Stimulated activated naive B cell treated with anti-CD40 and anti-IgM and Interleukin-4, amounts not matched to agents 10 μg/mL and 1 μg/mL and 100 μg/mL, for 72 hours (primary cell): ENCODE measurements around the gene CST4.

Experiments
- ATAC-seq, 2 donors: fragments of 150-1000 bp; cut with Tn5 transposase; replicated peaks; 2 replicates each; pipeline ENCODE4 v1.10.0; 2021; ENCODE audit warnings: moderate library complexity in 1 of 2
- DNase-seq: peaks from one replicate; pipeline ENCODE4 v3.0.0; 2021
- H3K27ac Mint-ChIP-seq: one replicate; pipeline ENCODE4 v1.8.0; 2022; ENCODE audit warnings: mild to moderate bottlenecking, mixed read lengths
- H3K27me3 Mint-ChIP-seq, 2 donors: one replicate each; pipeline ENCODE4 v1.8.0; 2022; ENCODE audit warnings: mixed read lengths in 2 of 2
- H3K36me3 Mint-ChIP-seq, 2 donors: one replicate each; pipeline ENCODE4 v1.8.0; 2022; ENCODE audit warnings: mixed read lengths in 2 of 2, mild to moderate bottlenecking in 1 of 2
- H3K4me1 Mint-ChIP-seq, 2 donors: one replicate each; pipeline ENCODE4 v1.8.0; 2022; ENCODE audit warnings: mixed read lengths in 2 of 2, mild to moderate bottlenecking in 1 of 2
- H3K4me3 Mint-ChIP-seq, 2 donors: one replicate each; pipeline ENCODE4 v1.8.0; 2022; ENCODE audit warnings: mild to moderate bottlenecking in 2 of 2, mixed read lengths in 2 of 2, moderate library complexity in 1 of 2
- H3K9me3 Mint-ChIP-seq, 2 donors: one replicate each; pipeline ENCODE4 v1.8.0; 2022; ENCODE audit warnings: mixed read lengths in 2 of 2, mild to moderate bottlenecking in 1 of 2

The CST4 gene

DNA sequence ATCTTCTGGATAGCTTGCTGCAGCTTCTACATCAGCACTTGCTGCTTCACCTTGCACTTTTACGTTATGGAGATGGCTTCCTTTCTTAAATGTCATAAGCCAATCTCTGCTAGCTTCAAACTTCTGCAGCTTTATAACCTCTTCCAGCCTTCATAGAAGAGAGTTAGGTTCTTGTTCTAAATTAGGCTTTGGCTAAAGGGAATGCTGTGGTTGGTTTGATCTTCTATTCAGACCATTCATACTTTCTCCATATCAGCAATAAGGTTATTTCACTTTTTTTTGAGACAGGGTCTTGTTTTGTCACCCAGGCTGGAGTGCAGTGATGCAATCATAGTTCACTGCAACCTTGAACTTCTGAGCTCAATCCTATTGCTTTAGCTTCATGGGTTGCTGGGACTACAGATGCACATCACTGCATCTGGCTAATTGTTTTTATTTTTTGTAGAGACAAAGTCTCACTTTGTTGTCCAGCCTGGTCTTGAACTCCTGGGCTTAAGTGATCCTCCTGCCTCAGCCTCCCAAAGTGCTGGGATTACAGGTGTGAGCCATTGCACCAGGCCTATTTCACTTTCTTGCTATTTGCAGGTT lies 38.9 kb downstream of the CST4 start:
- Mint-ChIP-seq H3K27ac (no peak overlapping the region), H3K36me3 (no peaks in the 10 kb centered on the region), H3K4me1 (peaks cover 14 to 27% of the 10 kb centered on the region in 2 donors), H3K4me3 (no peak overlapping the region), H3K9me3 (peaks cover 0 to 1% of the 10 kb centered on the region in 2 donors), H3K27me3 (peaks cover 8 to 9% of the 10 kb centered on the region in 2 donors)
- ATAC-seq (no peak), DNase-seq (no peak)

DNA sequence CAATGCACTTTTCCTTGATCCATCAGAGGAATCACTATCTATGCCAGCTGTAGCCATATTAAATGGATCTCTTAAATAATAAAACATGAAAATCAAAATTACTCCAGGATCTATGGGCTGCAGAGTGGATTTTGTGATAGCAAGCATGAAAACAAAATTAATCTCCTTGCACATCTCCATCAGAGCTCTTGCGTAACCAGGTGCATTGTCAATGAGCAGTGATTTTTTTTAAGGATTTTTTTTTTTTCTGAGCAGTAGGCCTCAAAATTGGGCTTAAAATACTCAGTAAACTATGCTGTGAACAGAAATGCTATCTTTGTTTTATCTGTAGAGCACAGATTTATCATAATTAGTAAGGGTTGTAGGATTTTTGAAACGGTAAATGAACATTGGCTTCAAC lies 39.6 kb downstream of the CST4 start:
- H3K9me3 Mint-ChIP-seq, result peaks cover 0 to 1% of the 10 kb centered on the region in 2 donors
- ATAC-seq (no peak), DNase-seq (no peak)
- peaks cover 9 to 20% of the 10 kb centered on the region in 2 donors for H3K4me1 Mint-ChIP-seq
- no peak overlapping the region for H3K4me3 Mint-ChIP-seq
- H3K27ac Mint-ChIP-seq, result no peak overlapping the region
- H3K36me3 Mint-ChIP-seq, result no peaks in the 10 kb centered on the region
- H3K27me3 Mint-ChIP-seq, result peaks cover 6 to 9% of the 10 kb centered on the region in 2 donors

DNA sequence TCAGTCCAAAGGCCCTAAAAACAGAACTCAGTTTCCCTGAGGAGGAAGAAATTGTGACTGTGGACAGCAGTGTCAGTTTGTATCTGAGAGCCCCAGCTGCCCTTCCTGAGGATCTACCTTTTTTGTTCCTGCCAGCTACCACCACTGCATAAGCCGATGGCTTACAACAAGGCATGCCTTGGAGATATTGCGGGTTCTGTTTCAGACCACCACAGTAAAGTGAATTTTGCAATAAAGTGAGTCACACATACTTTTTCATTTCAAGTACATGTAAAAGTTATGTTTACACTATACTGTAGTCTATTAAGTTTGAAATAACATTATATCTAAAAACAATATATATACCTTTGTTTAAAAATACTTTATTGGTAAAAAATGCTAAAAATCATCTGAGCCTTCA lies 41.5 kb downstream of the CST4 start:
- no peaks in the 10 kb centered on the region for H3K36me3 Mint-ChIP-seq
- DNase-seq (no peak), ATAC-seq (no peak)
- peaks cover 0 to 1% of the 10 kb centered on the region in 2 donors for H3K9me3 Mint-ChIP-seq
- H3K27ac Mint-ChIP-seq, result no peak overlapping the region
- H3K27me3 Mint-ChIP-seq, result no peaks in the 10 kb centered on the region
- no peak overlapping the region for H3K4me3 Mint-ChIP-seq
- peaks cover 9 to 21% of the 10 kb centered on the region in 2 donors for H3K4me1 Mint-ChIP-seq

DNA sequence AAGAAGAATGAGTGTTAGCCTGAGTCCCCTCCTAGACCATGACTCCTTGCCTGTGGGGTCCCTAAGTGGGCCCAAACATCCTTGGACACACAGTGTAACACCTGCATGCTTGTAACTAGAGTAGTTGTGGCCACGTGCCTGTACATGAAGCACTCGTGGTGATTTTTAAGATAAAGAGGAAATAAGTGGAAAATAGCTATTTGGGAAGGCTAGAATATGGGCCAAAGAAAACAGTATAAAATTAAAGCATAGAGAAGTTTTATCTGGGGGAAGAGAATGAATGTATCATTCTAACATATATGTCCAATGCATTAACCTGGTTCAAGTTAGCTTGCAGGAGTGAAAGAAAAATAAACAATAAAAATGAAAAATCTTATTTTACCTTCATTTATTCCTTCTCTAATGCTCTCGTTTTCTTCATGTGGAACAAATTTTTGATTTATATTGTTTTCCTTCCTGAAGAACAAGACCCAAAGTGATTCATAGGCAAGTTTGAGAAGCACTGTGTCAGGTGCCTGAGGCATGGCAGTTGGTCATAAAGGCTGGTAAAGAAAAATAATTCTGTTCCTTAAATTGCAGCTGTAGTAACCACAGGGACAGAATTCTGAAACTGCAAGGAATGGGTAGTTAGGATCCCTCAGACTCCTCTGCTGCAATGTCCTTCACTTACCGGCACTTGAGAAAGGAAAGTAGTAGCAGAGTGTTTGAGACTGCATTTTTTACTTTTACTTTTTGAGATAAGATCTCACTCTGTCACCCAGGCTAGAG lies 42.5 kb downstream of the CST4 start:
- Mint-ChIP-seq H3K27me3 (no peaks in the 10 kb centered on the region), H3K9me3 (peaks cover 0 to 1% of the 10 kb centered on the region in 2 donors), H3K36me3 (no peaks in the 10 kb centered on the region), H3K4me3 (no peak overlapping the region), H3K4me1 (peaks cover 9 to 27% of the 10 kb centered on the region in 2 donors), H3K27ac (no peak overlapping the region)
- ATAC-seq, result no peak
- no peak for DNase-seq

DNA sequence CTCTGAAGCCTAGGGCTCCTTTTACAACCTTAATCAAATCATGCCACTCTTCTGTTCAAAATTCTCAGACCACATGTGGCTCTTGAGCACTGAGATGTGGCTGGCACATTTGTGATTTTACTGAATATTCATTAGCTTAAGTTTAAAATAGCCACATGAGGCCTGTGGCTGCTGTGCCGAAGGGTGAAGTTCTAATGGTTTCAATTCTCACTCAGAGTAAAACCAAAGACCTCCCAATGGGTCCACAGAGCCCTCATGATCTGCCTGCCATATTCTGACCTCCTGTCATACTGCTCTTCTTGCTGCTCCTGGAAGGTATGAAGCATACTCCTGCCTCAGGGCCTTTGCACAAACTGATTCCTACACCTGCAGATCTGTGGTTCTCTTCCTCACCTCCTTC lies 43.3 kb downstream of the CST4 start:
- H3K9me3 Mint-ChIP-seq, result peaks cover 0 to 1% of the 10 kb centered on the region in 2 donors
- no peak overlapping the region for H3K4me3 Mint-ChIP-seq
- DNase-seq (no peak), ATAC-seq (peak in 1 of 2 donors; percentile 27)
- no peaks in the 10 kb centered on the region for H3K27me3 Mint-ChIP-seq
- H3K36me3 Mint-ChIP-seq, result no peaks in the 10 kb centered on the region
- peaks cover 9 to 35% of the 10 kb centered on the region in 2 donors for H3K4me1 Mint-ChIP-seq
- no peak overlapping the region for H3K27ac Mint-ChIP-seq

DNA sequence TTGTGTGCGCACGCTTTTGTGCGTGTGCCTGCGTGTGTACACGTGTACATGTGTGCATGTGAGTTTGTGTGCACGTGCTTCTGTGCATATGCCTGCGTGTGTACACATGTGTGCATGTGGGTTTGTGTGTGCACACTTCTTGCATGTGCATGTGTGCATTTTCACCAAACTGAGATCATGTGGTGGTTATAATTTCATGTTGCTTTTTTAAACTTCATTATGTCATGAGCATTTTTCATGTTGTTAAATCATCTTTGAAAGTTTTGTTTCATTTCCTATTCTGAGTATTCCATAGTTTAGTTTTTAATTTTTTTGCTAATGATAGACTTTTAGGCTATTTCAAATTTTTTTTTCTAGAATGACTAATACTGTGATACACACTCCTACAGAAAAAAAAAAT lies 44.7 kb downstream of the CST4 start:
- Mint-ChIP-seq H3K36me3 (no peaks in the 10 kb centered on the region), H3K27me3 (peaks cover 5 to 7% of the 10 kb centered on the region in 2 donors), H3K4me1 (peaks cover 9 to 47% of the 10 kb centered on the region in 2 donors), H3K9me3 (peaks cover 0 to 3% of the 10 kb centered on the region in 2 donors), H3K4me3 (no peak overlapping the region), H3K27ac (no peak overlapping the region)
- ATAC-seq (peak; percentile 36 to 48), DNase-seq (no peak)

DNA sequence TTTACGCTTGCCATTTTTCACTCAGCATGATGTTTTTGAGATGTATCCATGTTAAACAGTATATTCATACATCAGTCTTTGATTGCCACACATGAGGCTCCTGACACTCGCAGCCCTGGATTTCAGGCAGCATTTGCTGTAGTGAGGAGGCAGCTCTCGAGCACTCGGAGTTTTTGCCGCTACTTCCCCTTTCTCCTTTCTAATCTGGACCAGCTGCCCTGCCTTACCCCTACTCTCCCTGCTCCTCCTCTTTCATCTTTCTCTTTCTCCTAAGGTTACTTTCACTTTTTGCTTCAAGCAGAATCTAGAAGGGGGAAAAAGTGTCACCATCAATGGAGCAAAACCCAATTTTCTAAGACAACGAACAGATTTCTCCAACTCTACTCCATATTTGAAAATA lies 45.2 kb downstream of the CST4 start:
- Mint-ChIP-seq H3K4me3 (no peak overlapping the region), H3K27ac (no peak overlapping the region), H3K36me3 (no peaks in the 10 kb centered on the region), H3K4me1 (peaks cover 9 to 48% of the 10 kb centered on the region in 2 donors), H3K9me3 (peaks cover 0 to 3% of the 10 kb centered on the region in 2 donors), H3K27me3 (peaks cover 6 to 8% of the 10 kb centered on the region in 2 donors)
- DNase-seq (no peak), ATAC-seq (peak in 1 of 2 donors; percentile 62)

DNA sequence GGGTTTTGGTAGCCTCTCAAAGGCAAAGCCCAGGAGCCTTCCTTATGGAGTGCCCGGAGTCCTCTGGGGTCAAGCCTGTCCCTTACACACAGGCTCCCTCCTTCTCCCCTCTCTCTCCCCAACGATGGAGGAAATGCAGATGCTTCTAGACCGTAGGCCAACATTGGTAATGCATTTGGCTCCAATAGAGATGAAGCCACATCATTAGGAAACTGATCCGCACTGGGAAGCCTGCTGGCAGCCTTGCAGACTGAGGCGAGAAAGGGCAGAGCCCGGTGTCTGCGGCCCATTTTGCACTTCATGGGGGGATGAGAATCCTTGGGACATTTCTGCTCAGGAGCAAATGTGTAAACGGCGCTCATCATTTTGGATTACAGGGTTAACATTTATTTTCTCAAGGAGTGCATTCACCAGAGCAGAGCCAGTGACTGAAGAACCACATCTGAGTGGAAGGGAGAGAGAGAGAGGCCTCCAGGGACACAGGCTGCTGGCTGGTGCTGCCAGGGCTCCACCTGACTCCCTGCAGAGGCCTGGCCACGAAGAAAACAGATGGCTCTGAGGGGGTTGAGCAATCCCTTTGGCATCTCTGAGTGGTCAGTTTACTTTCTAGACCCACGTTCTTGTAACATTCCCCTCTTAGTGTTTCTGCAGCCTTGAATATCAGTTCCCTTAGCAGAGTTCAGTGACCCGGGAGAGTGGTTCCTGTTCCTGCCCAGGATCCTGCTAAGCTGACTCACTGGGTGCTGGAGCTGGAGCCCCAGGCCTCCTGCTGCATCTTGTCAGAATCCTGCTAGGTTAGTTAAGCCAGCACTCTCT lies 46.7 kb downstream of the CST4 start:
- ATAC-seq (no peak), DNase-seq (no peak)
- no peak overlapping the region for H3K27ac Mint-ChIP-seq
- peaks cover 11 to 50% of the 10 kb centered on the region in 2 donors for H3K4me1 Mint-ChIP-seq
- peaks cover 7 to 11% of the 10 kb centered on the region in 2 donors for H3K27me3 Mint-ChIP-seq
- H3K4me3 Mint-ChIP-seq, result no peak overlapping the region
- peaks cover 0 to 3% of the 10 kb centered on the region in 2 donors for H3K9me3 Mint-ChIP-seq
- H3K36me3 Mint-ChIP-seq, result no peaks in the 10 kb centered on the region

DNA sequence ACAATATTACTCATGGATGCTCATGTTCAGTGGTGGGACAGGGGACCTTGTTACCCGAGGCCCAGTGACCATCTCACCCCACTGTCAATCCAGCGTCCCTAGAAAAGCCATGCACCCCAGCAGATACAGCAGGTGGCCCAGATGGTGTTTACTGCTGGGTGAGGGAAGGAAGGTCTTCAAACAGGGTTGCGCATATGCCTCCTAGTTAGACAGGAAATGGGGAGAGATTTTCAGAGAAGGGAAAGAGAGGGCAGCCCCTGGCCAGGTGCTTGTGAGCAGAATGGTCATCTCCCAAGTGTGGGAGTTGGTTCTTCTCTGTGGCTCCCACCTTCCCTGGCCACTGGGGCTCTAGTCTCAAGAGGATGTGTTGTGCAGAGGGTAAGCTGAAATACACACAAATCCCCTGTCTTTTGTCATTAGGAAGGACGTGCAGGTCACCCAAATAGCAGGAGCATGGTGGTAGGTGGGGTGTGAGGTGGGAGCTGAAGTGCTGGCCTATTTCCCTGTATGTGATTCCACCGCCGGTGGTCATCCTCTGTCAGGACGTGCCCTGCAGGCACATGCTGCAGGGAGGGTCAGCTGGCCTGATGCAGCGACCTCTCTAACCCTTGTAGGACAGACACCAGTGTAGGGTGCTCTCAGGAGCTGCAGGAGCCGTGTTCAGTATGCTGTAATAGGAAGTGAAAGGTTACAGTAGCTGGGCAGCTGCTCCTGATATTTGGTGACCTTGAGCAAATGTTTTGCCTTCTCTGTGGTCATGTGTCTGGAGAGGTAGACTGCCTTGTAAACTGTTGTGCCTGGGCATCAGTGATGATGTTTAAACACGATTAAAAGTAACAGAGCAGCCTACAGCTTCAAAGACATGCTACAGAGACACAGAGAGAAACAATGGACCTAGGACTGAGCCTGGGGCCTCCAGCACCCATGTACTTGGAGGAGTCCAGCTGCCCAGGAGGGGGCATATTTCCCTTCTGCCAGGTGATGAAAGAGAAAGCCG lies 47.9 kb downstream of the CST4 start:
- Mint-ChIP-seq H3K4me1 (peaks cover 15 to 55% of the 10 kb centered on the region in 2 donors), H3K27ac (no peak overlapping the region), H3K36me3 (no peaks in the 10 kb centered on the region), H3K4me3 (no peak overlapping the region), H3K9me3 (peaks cover 0 to 3% of the 10 kb centered on the region in 2 donors), H3K27me3 (peaks cover 19 to 23% of the 10 kb centered on the region in 2 donors)
- ATAC-seq, result peak in 1 of 2 donors; percentile 15
- DNase-seq, result no peak

DNA sequence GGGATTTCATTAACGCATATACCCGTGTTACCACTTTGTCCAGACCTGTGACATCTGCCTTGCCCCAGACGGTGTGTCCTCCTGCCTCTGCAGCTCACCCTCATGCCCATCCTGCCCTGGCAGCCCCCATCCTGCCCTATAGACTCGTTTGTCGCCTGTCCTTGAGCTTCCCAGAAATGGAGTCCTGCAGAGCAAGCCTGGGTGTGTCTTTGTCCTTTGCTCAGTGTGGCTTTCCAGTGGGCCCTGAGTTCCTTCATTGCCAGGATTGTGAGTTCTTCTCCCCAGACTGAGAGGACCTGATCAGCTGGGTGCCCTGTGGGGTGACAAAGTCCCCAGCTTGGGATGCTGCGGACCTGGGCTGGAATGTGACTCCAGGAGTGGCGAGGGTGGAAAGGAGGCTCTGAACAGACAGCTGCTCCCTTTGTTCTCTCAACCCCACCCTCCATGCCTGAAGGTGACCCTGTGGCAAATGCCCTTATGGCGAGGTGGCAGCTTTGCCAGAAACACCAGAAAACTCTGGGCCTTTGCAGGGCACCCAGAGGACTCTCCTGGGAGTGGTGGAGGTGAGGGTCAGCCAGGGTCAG lies 48.7 kb downstream of the CST4 start:
- Mint-ChIP-seq H3K4me3 (no peak overlapping the region), H3K9me3 (peaks cover 0 to 1% of the 10 kb centered on the region in 2 donors), H3K27ac (no peak overlapping the region), H3K27me3 (peaks cover 21 to 25% of the 10 kb centered on the region in 2 donors), H3K4me1 (peaks cover 10 to 47% of the 10 kb centered on the region in 2 donors), H3K36me3 (no peaks in the 10 kb centered on the region)
- no peak for ATAC-seq
- no peak for DNase-seq

DNA sequence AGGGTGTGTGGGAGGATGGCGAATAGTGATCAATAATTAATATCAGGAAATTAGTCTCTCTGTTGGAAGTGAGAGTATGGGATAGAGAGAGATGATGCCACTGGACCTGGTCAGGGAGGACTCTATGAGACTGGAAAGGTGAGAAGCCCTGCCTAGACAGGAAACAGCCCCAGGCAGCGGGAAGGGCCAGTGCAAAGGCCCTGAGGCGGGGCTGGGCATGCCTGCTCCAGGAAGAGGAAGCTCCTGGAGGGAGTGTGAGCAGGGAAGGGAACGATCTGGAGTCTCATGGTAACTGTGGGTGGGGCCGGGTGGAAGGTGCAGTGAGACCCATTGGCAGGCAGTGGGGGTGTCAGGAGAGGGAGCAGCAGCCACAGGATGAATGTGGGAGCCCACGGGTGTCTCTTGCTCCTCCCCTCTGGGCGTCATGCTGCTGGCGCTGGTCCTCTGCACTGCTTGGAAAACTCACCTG lies 49.3 kb downstream of the CST4 start:
- Mint-ChIP-seq H3K4me1 (peaks cover 10 to 46% of the 10 kb centered on the region in 2 donors), H3K27ac (no peak overlapping the region), H3K9me3 (peaks cover 0 to 1% of the 10 kb centered on the region in 2 donors), H3K4me3 (no peak overlapping the region), H3K27me3 (peaks cover 25 to 27% of the 10 kb centered on the region in 2 donors), H3K36me3 (no peaks in the 10 kb centered on the region)
- ATAC-seq, result no peak
- no peak for DNase-seq

DNA sequence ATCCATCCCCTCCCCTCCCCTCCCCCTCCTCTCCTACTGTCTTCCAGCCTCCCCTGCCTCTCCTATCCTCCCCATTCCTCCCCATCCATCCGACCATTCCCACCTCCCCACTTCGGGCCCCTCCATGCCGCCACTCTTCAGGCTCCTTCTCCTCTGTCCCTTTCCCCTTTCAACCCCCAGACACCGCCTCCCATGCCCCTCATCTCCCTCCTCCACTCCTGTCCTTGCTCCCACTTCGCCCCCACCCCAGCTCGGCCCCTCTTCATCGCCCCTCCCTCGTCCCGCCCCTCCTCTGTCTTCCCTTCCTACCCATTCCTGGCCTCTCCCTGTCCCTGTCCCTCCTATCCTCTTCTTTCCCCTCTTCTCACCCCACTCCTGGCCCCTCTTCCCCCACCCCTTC lies 50.5 kb downstream of the CST4 start:
- H3K27me3 Mint-ChIP-seq, result peaks cover 27 to 29% of the 10 kb centered on the region in 2 donors
- no peak overlapping the region for H3K27ac Mint-ChIP-seq
- peaks cover 6 to 39% of the 10 kb centered on the region in 2 donors for H3K4me1 Mint-ChIP-seq
- no peaks in the 10 kb centered on the region for H3K36me3 Mint-ChIP-seq
- ATAC-seq (no peak), DNase-seq (no peak)
- peaks cover 0 to 1% of the 10 kb centered on the region in 2 donors for H3K9me3 Mint-ChIP-seq
- H3K4me3 Mint-ChIP-seq, result peak overlapping the region in 1 of 2 donors; percentile 37
